ENCODE results near the gene CCDC28A.

The CCDC28A gene

DNA sequence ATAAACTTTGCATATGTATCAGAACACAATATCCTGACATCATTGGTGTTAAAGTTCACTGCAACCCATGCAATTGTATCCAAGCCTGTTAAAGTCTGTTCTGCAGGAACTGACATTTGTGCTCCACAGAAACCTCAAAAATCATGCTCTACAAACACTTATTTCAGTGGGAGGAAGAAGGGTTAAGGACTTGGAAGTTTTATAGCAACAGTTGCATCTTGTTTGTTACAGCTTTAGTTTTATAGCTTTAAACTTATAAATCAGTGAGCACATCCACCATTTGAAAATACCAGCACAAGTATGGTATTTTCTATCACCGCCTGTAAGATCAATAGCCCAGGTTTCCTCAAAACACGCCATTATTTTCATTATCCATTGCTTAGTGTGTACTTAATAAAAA is 23.2 kb downstream of the CCDC28A start:
- DNase-seq = no peak

DNA sequence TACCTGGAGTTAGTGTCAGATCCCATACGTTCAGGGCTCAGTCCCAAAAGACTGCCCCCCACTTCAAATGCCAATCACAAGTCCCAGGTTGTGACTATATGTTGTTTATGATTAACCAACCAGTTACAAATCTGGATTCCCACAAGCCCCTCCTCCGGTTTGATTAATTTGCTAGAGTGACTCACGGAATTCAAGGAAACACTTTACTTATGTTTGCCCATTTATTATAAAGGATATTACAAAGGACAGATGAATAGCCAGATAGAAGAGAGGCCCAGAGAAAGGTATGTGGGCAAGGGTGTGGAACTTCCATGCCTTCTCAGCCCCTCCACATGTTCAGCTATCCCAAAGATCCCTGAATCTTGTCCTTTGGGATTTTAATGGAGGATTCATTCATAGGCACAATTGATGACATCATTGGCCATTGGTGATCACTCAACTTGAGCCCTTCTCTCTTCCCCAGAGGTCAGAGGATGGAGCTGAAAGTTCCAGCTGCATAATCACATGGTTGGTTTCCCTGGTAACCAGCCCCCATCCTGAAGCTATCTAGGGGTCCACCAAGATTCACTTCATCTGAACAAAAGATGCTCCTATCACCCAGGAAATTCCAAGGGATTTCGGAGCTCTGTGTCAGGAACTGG is 24.4 kb downstream of the CCDC28A start:
- DNase-seq = no peak

DNA sequence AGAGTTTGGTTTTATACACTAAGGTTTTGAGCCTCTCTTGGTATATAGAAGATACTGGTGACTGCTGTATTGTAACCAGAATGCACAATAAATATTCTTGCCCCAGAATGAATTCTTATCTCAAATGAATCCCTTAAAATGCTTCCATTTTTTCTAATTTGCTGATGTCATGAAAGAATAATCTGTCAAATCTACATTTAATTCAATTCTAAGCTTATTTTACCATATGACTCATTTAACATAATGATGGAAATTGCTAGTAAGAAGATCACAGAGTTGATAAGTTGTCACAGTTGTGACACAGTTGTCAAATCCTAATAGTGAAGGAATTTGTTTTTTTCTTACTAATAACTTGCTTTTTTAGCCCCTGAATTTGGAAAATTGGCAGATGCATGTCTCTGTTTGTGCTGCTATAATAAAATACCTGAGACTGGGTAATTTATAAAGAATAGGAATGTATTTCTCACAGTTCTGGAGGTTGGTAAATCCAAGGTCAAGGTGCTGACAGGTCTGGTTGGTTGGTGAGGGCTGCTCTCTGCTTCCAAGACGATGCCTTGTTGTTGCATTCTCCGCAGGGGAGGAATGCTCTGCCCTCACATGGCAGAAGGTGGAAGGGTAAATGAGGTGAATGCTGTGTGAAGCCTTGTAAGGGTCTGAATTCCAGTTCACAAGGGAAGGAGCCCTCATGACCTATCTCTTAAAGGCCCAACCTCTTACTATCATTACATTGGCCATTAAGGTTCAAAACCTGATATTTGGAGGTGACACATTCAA is 27.0 kb downstream of the CCDC28A start:
- no peak for DNase-seq

DNA sequence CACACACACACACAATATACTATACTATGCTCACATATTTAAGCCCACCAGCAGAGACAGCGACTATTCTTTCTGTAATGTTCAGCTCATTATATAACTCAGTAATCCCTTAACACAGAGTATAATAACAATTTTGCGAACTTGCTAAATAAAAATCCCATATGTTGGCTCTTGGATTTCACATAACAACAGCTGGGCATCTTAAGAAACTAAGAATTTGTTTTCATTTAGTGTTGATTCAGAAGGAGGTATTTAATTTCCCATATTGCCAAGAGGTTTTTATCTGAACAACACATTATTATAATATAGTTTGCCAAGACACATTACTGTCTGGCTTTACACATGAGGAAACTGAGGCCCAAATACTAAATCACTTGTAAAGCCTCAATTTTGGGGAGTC is 29.8 kb downstream of the CCDC28A start:
- DNase-seq = no peak

DNA sequence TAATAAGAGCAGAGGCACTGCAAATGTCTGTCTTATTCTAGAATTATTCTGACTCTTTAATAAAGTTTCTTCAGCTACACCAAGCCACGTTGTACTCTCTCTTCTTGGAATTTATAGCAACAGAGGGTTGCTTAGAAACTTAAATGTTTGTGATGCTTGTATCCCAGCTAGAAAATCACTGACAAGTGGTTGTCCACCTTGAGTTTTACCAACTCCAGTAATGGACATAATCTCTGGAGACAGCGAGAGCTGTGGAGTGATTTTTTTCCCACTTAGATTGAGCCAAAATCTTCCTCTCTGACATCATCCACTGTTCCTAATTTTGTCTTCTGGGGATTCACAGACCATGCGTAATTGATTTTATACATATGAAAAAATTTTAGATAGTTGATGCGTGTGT is 30.3 kb downstream of the CCDC28A start:
- DNase-seq = no peak

DNA sequence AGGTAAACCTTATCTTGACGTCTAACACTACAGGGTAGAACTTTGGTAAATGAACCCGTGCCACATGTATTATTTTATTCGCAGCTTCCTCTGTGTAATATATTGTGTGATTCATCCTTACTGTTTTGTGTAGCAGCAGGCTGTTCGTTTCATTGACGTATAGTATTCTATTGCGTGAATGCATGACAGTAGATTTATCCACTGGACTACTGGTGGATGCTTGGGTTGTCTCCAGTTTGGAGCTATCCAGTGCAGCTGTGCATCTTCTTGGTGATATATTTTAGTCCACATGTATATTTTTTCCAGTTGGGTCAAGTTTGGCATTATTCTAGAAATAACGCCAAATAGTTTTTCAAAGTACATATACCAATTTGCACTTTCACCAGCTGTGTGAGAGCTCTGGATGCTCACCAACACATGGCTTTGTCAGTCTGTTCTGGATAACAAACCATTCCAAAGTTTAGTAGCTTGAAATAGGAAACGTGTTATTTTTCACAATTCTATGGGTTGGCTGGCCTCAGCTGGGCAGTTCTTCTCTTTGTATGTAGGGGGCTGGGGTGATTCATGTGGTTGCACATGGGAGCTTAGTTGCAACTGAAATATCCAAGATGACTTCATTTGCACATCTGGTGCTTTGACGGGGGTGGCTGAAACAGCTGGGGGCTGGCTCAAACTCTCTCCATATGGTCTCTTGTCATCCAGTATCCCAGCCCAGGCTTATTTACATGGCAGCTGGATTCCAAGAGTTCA is 31.6 kb downstream of the CCDC28A start:
- DNase-seq = no peak

DNA sequence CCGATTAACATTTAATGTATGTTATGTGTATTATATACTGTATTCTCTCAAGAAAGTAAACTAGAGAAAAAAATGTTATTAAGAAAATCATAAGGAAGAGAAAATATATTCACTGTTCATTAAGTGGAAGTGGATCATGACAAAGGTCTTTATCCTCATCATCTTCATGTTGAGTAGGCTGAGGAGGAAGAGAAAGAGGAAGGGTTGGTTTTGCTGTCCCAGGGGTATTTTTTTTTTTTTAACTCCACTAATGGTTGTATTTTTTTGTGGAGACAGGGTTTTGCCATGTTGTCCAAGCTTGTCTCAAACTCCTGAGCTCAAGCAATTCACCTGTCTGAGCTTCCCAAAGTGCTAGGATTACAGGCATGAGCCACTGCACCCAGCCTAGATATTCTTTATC is 33.3 kb downstream of the CCDC28A start:
- no peak for DNase-seq

DNA sequence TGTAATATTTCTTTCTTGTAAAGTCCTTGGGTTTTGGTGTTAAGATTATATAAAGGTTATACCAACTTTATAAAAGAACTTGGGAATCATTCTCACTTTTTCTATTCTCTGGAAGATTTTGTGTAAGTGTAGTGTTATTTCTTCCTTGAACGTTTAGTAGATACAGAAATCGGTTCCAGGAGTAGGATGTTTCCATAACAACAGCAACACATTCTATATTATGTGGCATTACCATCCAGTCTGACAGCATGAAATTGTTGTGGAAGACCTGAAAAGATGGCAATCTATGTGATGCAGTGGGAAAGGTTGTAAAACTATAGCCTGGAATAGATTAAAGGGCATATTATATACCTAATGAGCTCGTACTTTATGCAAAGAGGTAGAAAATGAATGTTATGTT is 36.1 kb downstream of the CCDC28A start:
- no peak for DNase-seq

DNA sequence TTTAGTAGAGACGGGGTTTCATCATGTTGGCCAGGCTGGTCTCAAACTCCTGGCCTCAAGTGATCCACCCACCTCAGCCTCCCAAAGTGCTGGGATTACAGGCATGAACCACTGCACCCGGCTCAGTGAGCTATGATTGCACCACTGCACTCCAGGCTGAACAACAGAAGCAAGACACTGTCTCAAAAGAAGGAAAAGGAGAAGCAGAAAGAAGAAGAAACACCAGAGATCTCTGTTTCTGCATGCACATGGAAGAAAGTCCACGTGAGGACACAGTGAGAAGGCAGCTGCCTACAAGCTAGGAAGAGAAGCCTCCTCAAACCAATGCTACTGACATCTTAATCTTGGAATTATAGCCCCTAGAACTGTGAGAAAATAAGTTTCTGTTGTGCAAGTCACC is 38.3 kb downstream of the CCDC28A start:
- no peak for DNase-seq

DNA sequence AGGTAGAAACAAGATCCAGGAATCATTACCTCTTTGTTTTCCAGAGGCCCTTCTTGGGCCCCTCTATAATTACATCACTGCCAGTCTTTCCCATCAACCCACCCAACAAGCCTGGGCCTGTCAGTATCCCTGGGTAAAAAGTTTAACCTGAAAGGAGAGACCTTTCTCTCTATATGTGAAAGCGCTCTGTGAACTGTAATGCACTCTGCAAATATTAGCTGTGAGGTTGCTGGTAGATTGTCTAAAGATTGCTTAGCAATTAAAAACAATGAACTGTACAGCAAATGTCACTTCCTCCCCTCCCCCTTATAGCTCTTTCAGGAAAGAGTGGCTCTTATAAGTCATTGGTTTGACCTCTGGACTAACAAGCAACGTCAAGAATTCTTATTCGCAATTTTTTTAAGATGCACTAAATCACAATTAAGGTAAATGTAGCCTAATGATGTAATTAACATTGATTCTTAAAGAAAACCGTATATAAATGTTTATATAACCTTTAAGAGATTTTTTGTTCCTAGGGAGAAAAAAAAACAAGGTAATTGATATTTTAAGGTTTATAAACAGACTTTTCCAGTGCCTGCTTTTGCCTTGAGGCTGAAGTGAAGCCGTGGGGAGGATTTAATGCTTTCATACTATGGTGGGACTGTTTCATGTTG is 40.7 kb downstream of the CCDC28A start:
- no peak for DNase-seq

DNA sequence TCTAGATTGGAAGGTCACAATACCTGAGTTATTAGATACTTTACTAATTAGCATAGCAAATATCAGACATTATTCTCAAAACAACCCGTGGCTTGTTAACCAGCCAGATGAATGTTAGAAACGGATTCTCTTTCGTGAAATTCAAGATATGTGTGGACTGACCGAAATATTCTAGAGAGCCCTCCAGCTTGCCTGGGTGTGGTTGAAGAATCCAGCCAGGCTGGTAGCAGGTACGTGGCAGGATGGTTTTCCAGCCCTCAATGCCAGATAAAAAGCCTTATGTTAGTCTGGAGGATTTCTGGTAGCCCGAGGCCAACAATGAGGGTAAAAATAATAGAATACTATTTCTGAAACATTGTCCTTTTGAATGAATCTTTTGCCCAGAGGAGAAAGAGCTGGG is 41.7 kb downstream of the CCDC28A start:
- DNase-seq = no peak

DNA sequence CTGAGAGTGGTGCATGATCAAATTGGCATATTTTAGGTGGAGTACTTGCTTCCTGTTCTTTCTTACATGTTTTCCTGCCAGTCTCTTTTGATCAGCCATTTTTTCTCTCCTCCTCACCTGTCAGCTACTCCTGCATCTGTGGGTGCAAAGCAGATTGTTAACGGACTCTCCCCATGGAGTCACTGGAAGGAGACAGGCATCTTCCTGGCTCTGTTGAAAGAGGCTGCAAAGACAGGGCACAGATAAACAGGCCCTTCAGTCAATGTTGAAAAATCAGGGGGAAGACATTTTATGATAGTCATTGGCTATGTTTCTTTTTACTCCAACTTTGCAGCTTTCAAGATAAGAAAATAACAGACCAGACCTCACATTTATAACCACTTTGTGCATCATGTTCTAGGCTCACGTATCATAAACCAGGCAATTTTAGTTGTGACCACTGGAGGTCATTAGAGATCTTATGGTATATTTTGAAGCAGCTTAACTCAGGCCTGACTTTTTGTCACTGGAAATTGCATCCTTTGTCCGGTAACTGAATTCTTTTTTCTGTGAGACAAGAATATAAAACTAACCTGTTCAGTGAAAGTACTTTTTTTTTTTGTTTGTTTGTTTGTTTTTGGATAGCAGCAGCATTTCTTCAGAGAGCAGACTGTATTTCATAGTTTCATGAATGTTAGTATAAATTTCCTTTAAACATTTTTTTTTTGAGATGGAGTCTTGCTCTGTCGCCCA is 42.4 kb downstream of the CCDC28A start:
- peak; percentile 10 to 61 for DNase-seq

DNA sequence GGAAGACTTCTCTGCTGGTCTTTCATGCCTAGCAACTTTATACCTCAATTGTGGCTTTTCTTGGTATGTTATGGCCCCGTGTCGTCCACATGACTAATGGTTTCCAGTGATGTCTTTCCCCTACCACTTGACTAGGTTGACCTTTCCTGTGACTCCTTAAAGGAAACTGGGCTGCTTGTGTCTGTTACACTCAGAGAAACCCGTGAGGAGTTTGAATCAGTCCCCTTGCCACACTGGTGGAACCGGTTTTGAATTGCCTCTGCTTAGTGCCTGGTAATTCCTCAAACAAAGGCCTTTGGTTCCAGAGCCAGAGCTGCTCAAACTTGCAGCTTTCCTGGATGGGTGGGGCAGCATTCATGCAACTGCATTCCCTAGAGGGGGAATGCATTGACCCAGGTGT is 44.2 kb downstream of the CCDC28A start:
- DNase-seq = no peak

DNA sequence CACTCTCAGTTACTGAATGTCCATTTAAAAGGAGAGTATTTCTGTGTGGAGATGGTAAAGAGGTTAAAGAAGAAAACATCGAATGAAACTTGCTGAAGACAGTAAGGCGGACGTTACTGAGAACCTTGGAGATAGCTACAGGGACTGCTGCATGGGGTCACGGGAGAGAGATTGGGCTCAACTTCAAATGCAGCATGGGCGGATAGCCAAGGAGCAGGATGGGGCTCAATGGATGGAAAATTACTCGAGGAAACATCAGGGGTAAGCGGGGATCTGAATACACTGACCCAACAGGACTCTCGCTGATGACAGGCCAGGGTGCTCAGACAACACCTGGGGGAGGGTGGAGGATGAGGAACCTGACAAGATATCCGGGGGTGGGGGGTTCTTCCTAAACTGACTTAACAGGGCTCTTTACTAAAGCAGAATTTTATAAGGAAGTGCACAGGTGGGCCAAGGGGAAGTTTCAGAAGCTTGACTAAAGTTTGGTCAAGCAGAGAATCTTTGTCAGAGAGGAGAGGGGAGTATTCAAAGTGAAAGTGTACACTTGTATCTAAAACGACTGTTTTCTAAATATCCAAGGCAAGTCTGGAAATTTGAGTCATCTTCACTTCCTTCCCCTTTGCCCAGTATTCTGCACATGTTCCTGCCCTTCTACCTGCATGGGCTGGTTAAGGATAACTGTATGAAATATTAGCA is 45.1 kb downstream of the CCDC28A start:
- DNase-seq = no peak

DNA sequence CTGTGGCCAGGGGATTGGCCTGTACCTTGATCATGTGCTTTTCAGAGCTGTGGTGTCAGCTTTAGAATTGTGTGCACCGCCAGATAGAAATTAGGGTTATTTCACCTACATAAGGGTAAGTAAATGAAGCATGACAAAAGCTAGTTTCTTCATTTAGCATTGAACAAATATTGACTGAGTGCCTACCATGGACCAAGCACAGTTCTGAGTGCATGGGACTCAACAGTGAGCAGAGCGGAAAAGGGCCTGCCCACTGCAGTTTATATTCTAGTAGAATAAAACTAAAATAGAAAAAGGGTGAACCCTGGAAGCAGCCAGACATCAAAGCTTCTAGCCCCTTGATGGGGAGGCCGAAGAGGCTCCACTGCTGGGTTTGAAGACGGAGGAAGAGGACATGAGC is 48.0 kb downstream of the CCDC28A start:
- no peak for DNase-seq

DNA sequence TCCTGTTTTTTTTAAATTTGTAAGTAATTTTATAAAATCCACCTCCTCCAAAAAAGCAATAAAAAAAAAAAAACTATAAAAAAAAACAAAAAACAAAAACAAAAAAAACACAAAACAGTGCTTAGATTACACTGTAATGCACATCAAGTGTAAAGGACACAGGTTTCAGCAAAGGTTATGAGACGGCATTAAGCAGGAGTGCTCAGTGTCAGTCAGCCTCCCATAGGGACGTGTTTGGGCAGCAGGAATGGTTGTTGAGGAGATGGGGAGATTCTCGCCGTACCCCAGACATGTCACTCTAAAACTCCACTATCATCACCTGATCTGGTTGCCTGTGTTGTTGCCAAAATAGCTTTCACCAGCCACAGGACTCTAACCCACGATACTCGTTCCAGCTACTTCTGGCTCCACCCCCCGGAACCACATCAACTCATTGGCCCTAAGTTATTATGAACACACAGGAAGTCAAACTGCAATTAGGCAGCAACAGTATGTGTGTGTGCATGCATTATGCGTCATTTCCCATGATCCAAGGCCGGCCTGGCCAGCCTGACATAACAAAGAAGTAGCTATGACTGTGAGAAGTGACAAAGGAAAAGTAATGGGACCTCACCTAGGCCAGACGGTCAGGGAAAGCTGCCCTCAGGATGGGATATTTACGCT is 51.0 kb downstream of the CCDC28A start:
- DNase-seq = no peak

DNA sequence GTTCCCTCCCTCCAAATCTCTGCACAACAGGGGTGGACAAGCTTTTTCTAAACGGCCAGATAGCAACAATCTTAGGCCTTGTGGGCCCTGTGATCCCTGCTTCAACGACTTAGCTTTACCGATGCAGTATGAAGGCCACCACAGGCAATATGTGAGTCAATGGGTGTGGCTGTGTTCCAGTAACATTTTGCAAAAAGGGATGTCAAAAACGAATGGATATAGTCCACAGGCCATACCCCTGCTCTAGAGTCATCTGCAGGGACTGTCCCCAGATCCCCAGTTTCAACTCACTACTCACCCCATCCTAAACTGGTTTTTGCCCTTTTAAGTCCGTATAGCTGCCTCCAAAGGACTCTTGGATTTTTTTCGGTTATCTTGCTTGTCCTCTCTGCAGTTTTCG is 56.7 kb downstream of the CCDC28A start:
- DNase-seq = no peak

DNA sequence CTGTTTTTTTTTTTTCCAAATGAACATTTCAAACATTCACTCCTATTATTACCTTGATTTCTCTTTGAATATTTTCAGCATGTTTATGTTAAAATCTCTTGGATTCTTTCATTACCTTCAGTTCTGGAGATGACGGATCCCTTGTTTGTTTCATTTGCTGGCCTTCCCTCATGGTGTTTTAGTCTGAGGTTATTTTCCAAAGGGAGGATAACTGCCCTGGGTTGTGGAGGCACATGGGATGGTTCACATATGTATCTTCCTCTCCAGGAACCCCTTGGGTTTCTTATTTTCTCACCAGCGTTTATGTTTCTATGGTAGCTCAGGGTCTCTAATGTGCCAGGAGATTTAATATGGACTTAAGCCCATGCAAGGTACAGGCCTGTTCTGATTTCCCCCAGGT is 58.6 kb downstream of the CCDC28A start:
- no peak for DNase-seq

DNA sequence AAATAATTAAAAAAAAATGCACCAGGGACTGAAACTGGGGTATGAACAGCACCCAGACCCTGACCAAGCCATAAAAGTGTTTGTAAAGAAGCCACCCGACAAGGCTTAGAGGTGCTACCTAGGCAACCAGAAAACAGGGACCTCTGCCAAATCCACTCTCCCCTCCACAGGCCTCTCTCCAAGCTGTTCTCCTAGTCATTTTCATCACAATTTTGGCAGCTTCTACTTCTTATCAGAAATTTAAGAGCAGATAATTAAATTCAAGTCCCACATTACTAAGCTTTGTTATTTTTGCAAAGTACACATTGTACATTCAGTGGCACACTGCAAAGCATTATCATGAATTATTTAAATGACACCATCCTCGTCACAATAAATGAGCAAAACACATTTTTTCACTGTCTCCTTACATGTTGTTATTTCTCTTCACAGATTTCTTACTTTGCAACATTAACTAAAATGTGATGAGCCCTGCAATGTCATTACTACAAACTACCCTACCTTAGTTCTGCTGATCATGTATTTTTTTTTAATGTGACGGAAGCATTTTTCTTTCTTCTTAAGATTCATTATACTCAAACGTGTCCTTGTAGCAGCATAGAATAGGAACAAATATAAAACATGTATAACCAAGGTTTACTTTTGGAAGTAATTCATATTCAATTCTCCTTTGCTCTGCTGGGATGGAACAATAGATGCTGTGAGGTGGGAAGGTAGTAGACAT is 60.4 kb downstream of the CCDC28A start:
- DNase-seq = no peak

DNA sequence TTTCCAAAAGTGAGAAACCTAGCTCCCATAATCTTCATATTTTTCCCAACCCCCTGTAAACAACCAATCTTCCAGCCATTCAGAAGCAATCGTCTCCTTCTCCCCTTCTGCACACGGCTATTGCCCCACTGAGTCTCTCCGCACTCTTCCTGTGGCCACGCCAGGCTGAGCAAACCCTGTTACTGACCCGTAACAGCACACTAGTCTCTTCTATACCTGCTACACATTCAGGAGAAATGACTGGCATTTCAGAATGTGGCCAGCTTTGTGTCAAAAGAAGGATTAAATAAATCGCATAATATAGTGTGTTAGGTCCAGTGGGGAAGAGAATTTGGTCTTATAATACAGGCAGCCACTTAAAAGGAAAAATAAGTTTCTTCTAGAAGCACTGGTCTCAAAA is 63.7 kb downstream of the CCDC28A start:
- DNase-seq = no peak
